ENCODE results near the gene GNAI1. TPM values are rescaled to one million over a fixed set of nuclear protein-coding genes. Genes with fewer than 3 reads are reported as not detected.

GNAI1 gene
- total RNA-seq, 4 donors from 2014 or later, result 115 to 153 (median 120) TPM

DNA sequence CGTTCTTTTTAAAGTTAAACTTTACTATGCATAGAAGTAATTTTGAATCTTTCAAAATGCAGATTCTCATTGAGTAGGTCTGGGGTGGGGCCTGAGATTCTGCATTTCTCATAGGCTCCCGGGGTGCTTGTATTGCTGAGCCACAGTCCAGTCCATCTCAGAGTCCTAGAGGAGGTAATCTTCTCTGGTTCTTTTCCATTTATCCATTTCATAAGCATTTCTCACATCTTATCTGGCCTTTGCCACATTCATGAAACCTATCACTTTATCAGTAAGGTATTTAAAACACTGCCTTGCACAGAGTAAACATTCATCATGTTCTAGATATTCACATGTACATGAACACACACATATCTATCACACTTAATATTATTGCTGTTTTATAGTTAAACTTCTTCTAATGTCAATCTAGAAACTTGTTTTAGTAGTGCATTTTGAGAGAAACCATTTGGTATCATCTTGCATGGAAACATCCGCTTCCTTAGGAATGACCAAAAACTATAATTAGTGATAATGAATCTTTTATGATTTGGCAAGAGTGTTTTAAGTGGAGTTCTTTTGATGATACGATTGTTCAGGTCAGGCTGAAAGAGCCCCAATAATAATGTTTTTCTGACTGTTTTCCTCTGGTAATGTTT is 12.0 kb downstream of the GNAI1 start:
- DNase-seq (ENCODE audit: low spot score in 2 of 2), result no peak
- H3K4me3 ChIP-seq (ENCODE audit: low read depth, poor library complexity, severe bottlenecking), result no peak overlapping the region
- 75 to 76% methylated on average over 4 of the region's 4 CpGs for WGBS, 2 donors
- no peak for TF ChIP-seq POLR2A (IDR thresholded peaks at IDR 0.05)
- TF ChIP-seq, protein P1, sequence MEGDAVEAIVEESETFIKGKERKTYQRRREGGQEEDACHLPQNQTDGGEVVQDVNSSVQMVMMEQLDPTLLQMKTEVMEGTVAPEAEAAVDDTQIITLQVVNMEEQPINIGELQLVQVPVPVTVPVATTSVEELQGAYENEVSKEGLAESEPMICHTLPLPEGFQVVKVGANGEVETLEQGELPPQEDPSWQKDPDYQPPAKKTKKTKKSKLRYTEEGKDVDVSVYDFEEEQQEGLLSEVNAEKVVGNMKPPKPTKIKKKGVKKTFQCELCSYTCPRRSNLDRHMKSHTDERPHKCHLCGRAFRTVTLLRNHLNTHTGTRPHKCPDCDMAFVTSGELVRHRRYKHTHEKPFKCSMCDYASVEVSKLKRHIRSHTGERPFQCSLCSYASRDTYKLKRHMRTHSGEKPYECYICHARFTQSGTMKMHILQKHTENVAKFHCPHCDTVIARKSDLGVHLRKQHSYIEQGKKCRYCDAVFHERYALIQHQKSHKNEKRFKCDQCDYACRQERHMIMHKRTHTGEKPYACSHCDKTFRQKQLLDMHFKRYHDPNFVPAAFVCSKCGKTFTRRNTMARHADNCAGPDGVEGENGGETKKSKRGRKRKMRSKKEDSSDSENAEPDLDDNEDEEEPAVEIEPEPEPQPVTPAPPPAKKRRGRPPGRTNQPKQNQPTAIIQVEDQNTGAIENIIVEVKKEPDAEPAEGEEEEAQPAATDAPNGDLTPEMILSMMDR (IDR thresholded peaks at IDR 0.05), result no peak
- intact Hi-C loops (cut with DNase I; ENCODE audit: low total_unique reads), result no loop called here

DNA sequence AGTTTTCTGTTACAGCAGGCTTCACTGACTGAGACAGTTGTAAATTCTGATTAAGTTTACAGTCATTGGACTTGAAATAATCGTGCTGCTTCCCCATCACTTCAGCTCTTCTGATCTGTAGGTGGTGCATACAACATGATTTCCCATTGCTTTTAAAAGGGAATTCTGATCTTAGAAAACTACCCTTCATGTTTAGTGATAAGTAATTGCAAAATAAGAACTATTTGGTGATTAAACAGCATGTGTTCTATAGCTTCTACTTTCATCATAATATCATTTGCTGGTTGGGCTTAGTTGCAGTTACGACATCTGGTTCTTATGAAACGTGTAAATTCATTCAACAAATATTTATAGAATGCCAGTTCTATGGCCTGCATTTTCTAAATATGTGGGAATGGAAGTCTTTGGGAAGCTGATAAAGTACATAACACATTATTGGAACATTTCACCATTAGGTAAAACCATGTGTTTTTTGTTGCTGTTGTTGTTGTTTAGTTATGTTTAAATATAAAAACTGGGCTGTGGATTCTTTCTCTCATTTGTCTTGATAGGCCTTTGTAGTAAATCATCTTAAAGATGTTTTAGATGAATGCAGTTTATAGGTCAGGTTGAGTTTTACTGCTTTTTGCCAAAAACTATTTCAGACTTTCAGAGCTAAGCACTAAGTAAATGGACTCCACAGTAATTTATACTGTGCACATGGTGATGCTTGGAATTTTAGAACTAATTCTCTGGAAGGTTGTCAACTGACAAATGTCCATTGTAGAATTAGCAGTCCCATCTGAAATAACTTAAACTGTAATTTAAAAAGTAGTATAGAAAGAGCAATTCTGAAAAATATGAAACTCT is 13.1 kb downstream of the GNAI1 start:
- no peak for TF ChIP-seq POLR2A (IDR thresholded peaks at IDR 0.05)
- intact Hi-C loops (cut with DNase I; ENCODE audit: low total_unique reads), result no loop called here
- H3K4me3 ChIP-seq (ENCODE audit: low read depth, poor library complexity, severe bottlenecking), result no peak overlapping the region
- DNase-seq (ENCODE audit: low spot score in 2 of 2), result no peak
- WGBS, 2 donors, result 35 to 46% methylated on average over 3 of the region's 3 CpGs

DNA sequence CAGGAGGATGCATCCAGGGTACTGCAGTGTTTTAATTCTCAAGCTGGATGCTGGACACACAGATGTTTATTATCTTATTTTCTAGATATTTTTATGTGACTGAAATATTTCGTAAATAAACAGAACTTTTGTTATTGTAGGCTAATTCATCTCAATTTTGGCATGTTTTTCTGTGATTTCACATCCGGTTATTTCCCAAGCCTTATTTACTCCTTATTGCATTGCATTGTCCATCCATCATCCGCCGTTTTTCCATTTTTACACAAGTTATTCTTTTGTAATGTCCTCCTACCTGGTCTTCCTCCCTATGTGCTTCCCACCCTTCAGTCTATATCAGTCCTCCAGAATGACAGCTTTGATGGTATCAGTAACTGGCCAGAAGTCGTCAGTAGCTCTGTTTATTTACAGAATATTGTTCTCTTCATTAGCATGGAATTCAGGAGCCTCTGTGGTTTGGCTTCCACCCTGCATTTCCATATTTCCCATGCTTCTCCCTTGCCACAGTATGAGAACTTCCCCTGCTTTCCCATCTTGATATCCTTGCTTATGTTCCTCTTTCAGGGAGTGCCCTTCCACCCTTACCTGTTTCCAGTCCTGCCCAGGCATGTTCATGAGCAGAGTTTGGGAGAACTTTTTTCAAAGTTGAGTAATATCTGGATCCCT is 16.1 kb downstream of the GNAI1 start:
- TF ChIP-seq POLR2A (IDR thresholded peaks at IDR 0.05), result no peak
- TF ChIP-seq, protein P1 (IDR thresholded peaks at IDR 0.05), result no peak
- no peak overlapping the region for H3K4me3 ChIP-seq (ENCODE audit: low read depth, poor library complexity, severe bottlenecking)
- WGBS, 2 donors, result 50 to 59% methylated on average over 5 of the region's 5 CpGs
- intact Hi-C loops (cut with DNase I; ENCODE audit: low total_unique reads), result no loop called here
- DNase-seq (ENCODE audit: low spot score in 2 of 2), result peak in 1 of 2 donors; percentile 41

DNA sequence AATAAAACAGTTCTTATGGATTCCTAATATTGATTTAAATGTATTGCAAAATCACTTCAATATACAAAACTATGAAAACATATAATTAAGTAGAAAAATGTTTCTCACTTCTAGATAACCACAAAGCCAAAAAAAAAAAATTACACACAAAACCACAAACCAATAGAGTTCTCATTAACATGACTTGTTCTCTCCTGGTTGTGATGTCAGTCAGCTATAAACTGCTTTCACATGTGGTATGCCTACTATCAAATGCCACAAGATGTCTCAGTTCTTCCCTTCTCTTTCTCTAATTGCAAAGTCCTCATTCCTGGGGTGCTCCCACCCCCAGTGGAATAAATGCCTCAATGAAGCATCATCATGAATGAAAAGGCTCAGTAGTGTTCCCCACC is 16.6 kb downstream of the GNAI1 start:
- no peak for TF ChIP-seq POLR2A (IDR thresholded peaks at IDR 0.05)
- TF ChIP-seq, protein P1 (IDR thresholded peaks at IDR 0.05), result no peak
- DNase-seq (ENCODE audit: low spot score in 2 of 2), result no peak
- no peak overlapping the region for H3K4me3 ChIP-seq (ENCODE audit: low read depth, poor library complexity, severe bottlenecking)
- intact Hi-C loops (cut with DNase I; ENCODE audit: low total_unique reads), result no loop called here

DNA sequence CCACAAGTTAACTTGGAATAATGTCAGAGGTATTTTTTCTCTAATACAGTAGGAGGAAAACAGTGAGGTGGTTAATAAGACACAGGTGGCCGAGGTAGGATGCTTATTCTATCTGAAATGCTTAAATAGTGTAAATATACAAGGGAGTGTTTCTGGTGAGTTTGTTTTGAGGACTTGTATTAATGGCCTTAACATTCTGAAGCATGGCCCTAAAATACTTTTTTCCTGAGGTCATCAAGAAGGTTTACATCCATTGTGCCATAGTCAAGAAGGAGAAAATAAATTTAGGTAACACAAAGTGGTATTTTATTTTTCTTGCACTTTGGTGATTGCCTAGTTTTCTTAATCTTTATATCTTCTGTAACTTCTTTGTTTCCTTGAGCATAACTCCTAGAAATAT is 18.8 kb downstream of the GNAI1 start:
- intact Hi-C loops (cut with DNase I; ENCODE audit: low total_unique reads), result no loop called here
- DNase-seq (ENCODE audit: low spot score in 2 of 2), result no peak
- H3K4me3 ChIP-seq (ENCODE audit: low read depth, poor library complexity, severe bottlenecking), result no peak overlapping the region
- TF ChIP-seq, protein P1 (IDR thresholded peaks at IDR 0.05), result no peak
- no peak for TF ChIP-seq POLR2A (IDR thresholded peaks at IDR 0.05)
- WGBS, 2 donors, result 74 to 80% methylated on average over 1 of the region's 1 CpG

DNA sequence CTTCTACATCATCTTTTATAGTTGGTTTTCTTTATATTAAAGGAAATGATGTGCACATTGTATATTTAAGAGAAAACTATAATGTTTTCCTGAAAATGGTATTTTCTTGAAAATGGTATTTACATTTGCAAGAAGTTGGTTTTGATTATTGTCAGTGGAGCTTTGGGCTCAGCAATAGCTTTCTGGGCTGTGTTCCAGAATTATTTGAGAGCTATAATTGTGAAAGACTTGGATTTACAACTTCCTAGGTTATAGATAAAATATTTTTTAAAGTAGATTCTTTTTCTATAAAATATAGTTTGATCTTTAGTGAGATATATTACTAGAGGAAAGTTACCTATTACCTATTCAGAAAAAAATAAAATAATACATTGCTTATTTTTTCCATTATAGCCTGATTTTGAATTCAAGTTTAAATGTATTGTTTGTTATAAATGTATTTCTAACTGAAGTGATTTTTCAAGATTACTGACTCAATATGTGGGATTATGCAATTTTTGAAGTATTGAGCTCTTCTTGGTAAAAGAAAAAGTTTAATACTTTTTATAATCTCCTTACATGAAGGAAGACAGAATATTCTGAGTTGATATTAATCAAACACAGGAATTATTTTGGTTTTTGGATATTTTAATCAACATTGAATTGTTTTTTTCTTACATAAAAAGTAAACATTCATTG is 20.2 kb downstream of the GNAI1 start:
- no peak overlapping the region for H3K4me3 ChIP-seq (ENCODE audit: low read depth, poor library complexity, severe bottlenecking)
- no peak for DNase-seq (ENCODE audit: low spot score in 2 of 2)
- intact Hi-C loops (cut with DNase I; ENCODE audit: low total_unique reads), result no loop called here
- no peak for TF ChIP-seq POLR2A (IDR thresholded peaks at IDR 0.05)
- TF ChIP-seq, protein P1 (IDR thresholded peaks at IDR 0.05), result no peak
